Progenitor cell of endocrine pancreas (in vitro differentiated cells): ENCODE results near the gene L3MBTL4. TPM values are rescaled to one million over a fixed set of nuclear protein-coding genes. Genes with fewer than 3 reads are reported as not detected.
"Not testable (repeated sequence)": the region's sequence is repeated elsewhere in the genome, so short reads cannot be mapped to it uniquely, and the experiment has no call there.

Experiments
- DNase-seq: peaks from one replicate; pipeline ENCODE4 v3.0.0; 2021; ENCODE audit warnings: low spot score; ENCODE audit not compliant: unreplicated experiment
- H3K27ac Mint-ChIP-seq: 2 replicates; pipeline ENCODE4 v1.8.0; 2021; ENCODE audit warnings: mild to moderate bottlenecking, moderate library complexity, mixed read lengths
- H3K27me3 Mint-ChIP-seq: 2 replicates; pipeline ENCODE4 v1.8.0; 2021; ENCODE audit warnings: mixed read lengths
- H3K36me3 Mint-ChIP-seq: 2 replicates; pipeline ENCODE4 v1.8.0; 2022; ENCODE audit warnings: mixed read lengths; ENCODE audit not compliant: insufficient read depth
- H3K4me1 Mint-ChIP-seq: 2 replicates; pipeline ENCODE4 v1.8.0; 2021; ENCODE audit warnings: low read depth, mixed read lengths
- H3K4me3 Mint-ChIP-seq: 2 replicates; pipeline ENCODE4 v1.8.0; 2021; ENCODE audit warnings: low read depth, mild to moderate bottlenecking, moderate library complexity, mixed read lengths
- H3K9me3 Mint-ChIP-seq: 2 replicates; pipeline ENCODE4 v1.8.0; 2021; ENCODE audit warnings: low read depth, mixed read lengths
- total RNA-seq: library from RNA; stranded (reverse); gene quantifications from 2 replicates; pipeline ENCODE4 v1.2.1, GENCODE V29; 2021
- TF ChIP-seq, protein P1 (sequence below): fragments of 200-600 bp; sonication (generic); IDR thresholded peaks from one replicate; pipeline ENCODE4 v1.5.0; 2021; ENCODE audit warnings: antibody characterized with exemption, mild to moderate bottlenecking; ENCODE audit not compliant: unreplicated experiment

The L3MBTL4 gene
- total RNA-seq, 1 donor from 2014 or later = 8.0 TPM

DNA sequence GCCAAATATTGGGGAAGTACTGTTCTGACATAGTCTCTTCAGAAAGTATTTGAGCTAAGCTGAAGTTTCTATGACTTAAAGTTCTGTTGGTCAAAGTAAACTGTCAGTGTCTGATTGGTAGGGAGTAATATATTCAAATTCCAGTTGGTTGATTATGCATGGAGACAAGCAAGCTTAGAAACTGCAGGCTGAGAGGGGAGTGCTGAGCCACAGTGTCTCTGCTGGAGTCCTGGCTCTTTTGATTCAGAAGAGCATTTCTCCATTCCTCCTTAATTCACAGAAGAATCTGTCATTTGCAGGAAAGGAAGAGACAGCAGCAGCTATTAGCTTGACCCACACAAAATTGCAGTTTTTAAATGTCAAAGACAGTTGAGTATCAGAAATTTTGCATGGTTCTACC, 318.0 kb downstream of the L3MBTL4 start:
- Mint-ChIP-seq H3K9me3 (no peaks in the 10 kb centered on the region), H3K36me3 (no peaks in the 10 kb centered on the region), H3K4me3 (no peak overlapping the region), H3K27me3 (no peaks in the 10 kb centered on the region), H3K27ac (no peak overlapping the region), H3K4me1 (no peaks in the 10 kb centered on the region)
- DNase-seq = no peak
- TF ChIP-seq, protein P1, sequence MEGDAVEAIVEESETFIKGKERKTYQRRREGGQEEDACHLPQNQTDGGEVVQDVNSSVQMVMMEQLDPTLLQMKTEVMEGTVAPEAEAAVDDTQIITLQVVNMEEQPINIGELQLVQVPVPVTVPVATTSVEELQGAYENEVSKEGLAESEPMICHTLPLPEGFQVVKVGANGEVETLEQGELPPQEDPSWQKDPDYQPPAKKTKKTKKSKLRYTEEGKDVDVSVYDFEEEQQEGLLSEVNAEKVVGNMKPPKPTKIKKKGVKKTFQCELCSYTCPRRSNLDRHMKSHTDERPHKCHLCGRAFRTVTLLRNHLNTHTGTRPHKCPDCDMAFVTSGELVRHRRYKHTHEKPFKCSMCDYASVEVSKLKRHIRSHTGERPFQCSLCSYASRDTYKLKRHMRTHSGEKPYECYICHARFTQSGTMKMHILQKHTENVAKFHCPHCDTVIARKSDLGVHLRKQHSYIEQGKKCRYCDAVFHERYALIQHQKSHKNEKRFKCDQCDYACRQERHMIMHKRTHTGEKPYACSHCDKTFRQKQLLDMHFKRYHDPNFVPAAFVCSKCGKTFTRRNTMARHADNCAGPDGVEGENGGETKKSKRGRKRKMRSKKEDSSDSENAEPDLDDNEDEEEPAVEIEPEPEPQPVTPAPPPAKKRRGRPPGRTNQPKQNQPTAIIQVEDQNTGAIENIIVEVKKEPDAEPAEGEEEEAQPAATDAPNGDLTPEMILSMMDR = no peak

DNA sequence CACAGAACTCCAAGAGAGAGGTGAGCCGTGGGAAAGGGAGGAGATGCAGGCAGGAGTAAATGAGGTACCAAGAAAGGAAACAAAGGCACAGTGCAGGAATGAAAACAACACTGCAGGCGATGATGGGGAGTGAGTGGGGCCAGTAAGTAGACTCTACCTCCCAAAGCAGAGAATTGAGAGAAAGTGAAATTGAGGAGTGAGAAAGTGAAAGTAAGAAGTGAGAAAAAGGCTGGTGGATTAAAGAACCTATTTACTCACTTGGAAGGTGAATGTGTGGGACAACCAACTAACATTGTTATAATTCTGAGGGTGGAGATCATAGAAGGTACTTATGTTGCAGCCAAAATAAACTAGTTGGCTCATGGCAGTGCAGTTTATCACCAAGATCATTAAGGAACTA, 326.3 kb downstream of the L3MBTL4 start:
- Mint-ChIP-seq H3K4me1 (no peaks in the 10 kb centered on the region), H3K36me3 (no peaks in the 10 kb centered on the region), H3K4me3 (no peak overlapping the region), H3K27ac (no peak overlapping the region), H3K27me3 (no peaks in the 10 kb centered on the region), H3K9me3 (no peaks in the 10 kb centered on the region)
- no peak for DNase-seq
- TF ChIP-seq, protein P1 = no peak

DNA sequence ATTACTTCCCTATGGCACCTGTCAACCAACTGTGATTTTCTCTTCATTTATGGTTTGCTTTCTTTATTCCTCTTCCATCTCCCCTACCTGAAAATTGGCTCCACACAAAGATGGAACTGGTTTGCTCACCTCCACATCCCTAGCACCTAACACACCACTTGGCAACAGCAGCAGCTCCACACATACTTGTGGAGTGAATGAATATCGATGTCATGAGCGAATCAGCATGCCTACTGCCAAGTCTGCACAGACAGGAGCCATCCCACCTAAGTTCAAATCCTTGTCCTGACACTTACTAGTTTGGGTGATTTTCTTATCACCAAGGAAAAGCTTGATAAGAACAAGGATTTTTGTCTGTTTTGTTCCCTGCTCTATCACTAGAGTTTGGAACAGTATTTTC, 328.0 kb downstream of the L3MBTL4 start:
- TF ChIP-seq, protein P1 = no peak
- Mint-ChIP-seq H3K27me3 (no peaks in the 10 kb centered on the region), H3K4me3 (no peak overlapping the region), H3K36me3 (no peaks in the 10 kb centered on the region), H3K9me3 (no peaks in the 10 kb centered on the region), H3K4me1 (no peaks in the 10 kb centered on the region), H3K27ac (no peak overlapping the region)
- no peak for DNase-seq

DNA sequence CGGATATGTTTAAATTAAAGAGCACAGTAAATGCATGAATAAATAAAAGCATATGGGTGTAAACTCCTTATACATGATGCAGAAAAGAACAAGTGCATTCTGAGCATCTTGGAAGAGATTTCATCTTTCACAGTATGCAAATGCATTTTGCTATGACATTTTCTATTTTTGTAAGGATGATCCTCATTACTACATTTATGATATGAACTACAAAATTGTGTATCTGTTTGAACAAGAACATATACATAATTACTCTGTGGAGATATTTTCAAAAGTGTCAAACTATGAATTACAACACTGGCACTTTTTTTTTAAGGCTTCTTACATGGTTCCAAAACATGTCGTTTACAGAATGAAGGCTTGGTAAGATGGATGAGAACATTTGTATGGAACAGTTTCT, 335.3 kb downstream of the L3MBTL4 start:
- no peak for DNase-seq
- Mint-ChIP-seq H3K27ac (no peak overlapping the region), H3K4me3 (no peak overlapping the region), H3K9me3 (no peaks in the 10 kb centered on the region), H3K4me1 (no peaks in the 10 kb centered on the region), H3K27me3 (no peaks in the 10 kb centered on the region), H3K36me3 (no peaks in the 10 kb centered on the region)
- TF ChIP-seq, protein P1 = no peak

DNA sequence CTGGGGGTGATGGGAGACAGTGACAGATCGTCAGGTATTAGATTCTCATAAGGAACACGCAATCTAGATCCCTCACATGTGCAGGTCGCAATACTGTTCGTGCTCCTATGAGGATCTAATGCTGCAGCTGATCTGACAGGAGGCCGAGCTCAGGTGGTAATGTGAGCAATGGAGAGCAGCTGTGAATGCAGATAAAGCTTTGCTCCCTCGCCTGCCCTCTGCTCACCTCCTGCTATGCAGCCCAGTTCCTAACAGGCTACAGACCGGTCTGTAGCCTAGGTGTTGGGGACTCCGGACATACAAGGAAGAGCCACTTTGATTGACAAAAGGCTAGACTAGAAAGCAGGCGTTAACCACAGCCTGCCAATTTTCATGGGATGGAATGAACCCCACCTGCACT, 335.8 kb downstream of the L3MBTL4 start:
- TF ChIP-seq, protein P1 = no peak
- Mint-ChIP-seq H3K36me3 (no peaks in the 10 kb centered on the region), H3K4me1 (no peaks in the 10 kb centered on the region), H3K27ac (no peak overlapping the region), H3K9me3 (no peaks in the 10 kb centered on the region), H3K27me3 (no peaks in the 10 kb centered on the region), H3K4me3 (no peak overlapping the region)
- DNase-seq = no peak

DNA sequence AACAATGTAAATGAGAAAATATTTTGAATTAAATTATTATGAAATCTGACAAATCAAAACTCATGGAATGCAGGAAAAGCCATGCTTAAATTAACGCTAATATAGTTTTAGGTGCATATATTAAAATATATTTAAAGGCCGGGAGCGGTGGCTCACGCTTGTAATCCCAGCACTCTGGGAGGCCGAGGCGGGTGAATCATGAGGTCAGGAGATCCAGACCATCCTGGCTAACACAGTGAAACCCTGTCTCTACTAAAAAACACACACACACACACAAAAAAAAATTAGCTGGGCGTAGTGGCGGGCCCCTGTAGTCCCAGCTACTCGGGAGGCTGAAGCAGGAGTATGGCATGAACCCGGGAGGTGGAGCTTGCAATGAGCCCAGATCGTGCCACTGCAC, 342.3 kb downstream of the L3MBTL4 start:
- peak overlapping the region; percentile 41 for H3K27ac Mint-ChIP-seq
- H3K36me3 Mint-ChIP-seq, H3K4me1 Mint-ChIP-seq, H3K4me3 Mint-ChIP-seq, H3K9me3 Mint-ChIP-seq, DNase-seq, H3K27me3 Mint-ChIP-seq: not testable (repeated sequence)
